ENCODE results near the gene SPOCK3.

Gene SPOCK3

GRCh38 chr4:167171928-167172327, 62.4 kb downstream of the SPOCK3 start:
- FAIRE-seq = no peak

DNA sequence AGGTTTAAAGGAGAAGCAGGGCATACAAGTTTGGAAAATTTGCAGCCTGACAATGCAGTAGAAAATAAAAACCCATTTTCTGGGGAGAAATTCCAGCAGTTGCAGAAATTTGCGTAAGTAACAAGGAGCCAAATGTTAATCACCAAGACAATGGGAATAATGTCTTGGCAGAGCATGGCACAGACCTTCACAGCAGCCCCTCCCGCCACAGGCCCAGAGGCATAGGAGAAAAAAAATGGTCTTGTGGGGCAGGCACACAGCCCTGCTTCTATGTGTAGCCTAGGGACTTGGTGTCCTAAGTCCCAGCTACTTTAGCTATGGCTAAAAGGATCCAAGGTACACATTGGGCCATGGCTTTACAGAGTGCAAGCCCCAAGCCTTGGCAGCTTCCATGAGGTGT, 65.7 kb downstream of the SPOCK3 start:
- no peak for FAIRE-seq

- no peak for FAIRE-seq
Measured at GRCh38 chr4:167150587-167150986, 83.7 kb downstream of the SPOCK3 start.

DNA sequence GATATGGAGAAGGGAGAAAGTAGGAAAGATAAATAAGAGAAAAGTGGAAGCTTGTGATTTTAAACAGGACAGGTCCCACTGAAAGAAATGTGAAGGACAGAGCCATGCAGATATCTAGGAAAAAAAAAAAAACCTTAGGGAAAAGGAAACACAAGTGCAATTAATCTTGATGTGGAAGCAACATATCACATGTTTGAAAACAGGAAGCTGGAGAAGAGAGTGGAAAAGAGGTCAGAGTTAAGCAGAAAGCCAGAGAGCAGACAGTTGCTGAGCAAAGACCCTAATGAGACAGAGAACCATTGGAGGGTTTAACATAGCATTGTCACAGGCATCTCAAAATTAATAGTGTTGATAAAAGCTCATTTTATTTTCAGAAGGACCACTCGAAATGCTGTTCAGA, 89.7 kb downstream of the SPOCK3 start:
- no peak for FAIRE-seq

- FAIRE-seq = no peak
Measured at GRCh38 chr4:167143018-167143417, 91.3 kb downstream of the SPOCK3 start.

- FAIRE-seq = no peak
Measured at GRCh38 chr4:167136270-167136669, 98.0 kb downstream of the SPOCK3 start.

GRCh38 chr4:167129146-167129545, 105.1 kb downstream of the SPOCK3 start:
- no peak for FAIRE-seq

DNA sequence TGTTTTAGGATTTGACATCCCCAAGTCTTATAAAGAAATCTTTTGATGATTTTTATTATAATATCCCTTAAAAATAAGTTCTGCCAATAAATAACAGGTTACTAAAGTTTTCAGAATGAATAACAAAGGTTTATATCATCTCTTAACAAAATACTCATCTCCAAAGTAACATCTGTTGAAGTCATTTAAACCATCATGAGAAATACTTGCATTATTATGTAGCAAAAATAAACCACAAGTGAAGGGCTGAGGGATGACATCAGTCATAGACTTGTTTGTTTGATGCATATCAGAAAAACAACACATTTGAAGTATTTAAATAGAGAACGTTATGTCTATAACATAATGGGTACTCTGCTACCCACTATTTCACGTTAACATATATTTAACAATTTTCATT, 114.9 kb downstream of the SPOCK3 start:
- FAIRE-seq = no peak

DNA sequence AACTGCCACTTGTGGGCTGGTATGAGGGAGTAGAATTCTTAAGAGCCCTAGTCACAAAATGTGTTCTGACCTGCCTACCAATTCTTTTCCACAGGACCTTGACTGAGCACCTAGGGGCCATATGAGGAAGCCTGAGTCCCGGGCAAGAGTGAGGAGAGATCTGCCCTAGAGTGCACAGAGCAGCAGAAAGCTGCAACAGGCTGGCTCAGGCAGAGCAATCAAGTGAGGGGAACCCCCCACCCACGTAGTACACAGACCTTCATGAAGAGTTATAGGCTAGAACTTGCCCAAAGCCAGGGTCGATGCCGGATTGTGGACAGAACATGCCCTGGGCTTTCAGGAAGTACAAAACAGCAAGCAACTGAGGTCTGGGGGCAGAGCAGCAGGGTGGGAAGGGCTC, 117.0 kb downstream of the SPOCK3 start:
- FAIRE-seq = no peak

- no peak for FAIRE-seq
Measured at GRCh38 chr4:167114416-167114971, 119.8 kb downstream of the SPOCK3 start.

- FAIRE-seq = no peak
Measured at GRCh38 chr4:167111622-167112021, 122.7 kb downstream of the SPOCK3 start.

DNA sequence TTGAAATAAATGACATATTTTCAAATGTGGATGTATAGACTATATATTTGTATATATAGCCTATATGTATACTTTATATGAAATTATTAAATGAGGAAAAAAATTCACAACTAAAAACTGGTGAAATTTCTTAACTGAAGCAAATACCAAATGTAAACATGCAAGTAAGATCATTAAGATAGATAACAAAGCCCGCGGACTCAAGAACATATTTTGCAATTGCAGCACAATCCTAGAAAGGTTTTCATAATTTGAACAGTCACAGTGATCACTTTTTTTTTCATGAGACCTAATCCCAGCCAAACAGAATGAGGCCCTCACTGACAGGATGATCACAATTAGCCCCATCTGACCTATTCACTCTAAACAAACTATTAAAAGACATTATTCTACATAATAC, 123.2 kb downstream of the SPOCK3 start:
- FAIRE-seq = no peak

GRCh38 chr4:167109859-167110258, 124.4 kb downstream of the SPOCK3 start:
- no peak for FAIRE-seq

- FAIRE-seq = no peak
Measured at GRCh38 chr4:167105857-167106256, 128.4 kb downstream of the SPOCK3 start.

- FAIRE-seq = no peak
Measured at GRCh38 chr4:167102475-167102874, 131.8 kb downstream of the SPOCK3 start.

GRCh38 chr4:167101035-167101434, 133.3 kb downstream of the SPOCK3 start:
- FAIRE-seq = no peak

GRCh38 chr4:167100120-167100519, 134.2 kb downstream of the SPOCK3 start:
- FAIRE-seq = no peak

DNA sequence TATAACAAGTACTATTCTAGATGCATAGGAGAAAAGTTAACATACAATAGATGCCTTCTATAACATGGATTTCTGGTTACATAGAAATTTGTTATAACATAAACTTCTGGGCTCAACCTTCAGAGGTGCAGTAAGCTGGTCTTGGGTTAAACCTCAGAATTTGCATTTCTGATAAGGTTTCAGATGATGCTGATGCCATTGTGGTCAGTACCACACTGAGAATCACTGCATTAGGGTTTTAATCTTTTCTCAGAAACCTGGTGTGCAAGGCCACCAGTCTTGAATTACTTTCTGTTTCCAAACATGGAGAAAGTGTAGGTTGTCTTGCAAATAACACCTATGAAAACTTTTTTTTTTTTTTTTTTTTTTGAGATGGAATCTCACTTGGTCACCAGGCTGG, 146.2 kb downstream of the SPOCK3 start:
- no peak for FAIRE-seq

GRCh38 chr4:167084321-167084720, 150.0 kb downstream of the SPOCK3 start:
- FAIRE-seq = no peak

DNA sequence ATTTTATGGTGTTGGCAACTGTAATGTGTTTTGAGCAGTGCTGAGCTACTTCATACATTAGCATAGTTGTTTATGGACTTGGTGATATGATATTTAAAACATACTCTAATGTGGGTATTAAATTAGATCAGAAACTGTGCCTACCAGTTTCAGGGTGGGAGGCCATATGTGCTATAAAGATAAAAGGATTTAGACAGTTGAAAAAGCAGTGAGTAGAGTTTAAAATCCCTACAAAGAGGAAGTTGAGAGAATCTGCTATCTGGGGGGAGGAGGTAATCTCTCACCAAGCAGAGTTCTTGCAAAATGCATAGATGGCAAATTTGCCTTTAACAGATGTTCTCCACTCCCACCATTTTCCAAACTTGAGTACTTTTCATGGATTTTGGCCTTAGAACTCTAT, 154.5 kb downstream of the SPOCK3 start:
- no peak for FAIRE-seq

GRCh38 chr4:167052631-167053091, 181.6 kb downstream of the SPOCK3 start:
- FAIRE-seq = no peak

DNA sequence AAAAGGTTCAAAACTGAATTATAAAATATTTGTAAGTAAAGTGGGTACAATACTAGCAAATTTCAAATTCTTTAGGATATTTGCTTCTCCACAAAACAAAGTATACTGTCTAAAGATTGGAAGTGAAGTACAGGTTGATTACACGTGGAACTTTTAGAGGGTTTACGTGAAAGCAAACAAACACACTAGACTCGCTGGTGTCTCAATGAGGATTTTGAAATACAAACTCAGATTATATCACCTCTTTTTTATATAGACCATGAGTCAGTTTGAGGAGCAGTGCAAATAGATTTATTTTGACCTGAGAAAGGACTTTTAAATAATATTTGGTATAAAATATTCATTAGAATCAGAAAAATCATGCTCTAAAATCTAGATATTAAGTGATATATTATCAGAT, 185.0 kb downstream of the SPOCK3 start:
- FAIRE-seq = no peak

DNA sequence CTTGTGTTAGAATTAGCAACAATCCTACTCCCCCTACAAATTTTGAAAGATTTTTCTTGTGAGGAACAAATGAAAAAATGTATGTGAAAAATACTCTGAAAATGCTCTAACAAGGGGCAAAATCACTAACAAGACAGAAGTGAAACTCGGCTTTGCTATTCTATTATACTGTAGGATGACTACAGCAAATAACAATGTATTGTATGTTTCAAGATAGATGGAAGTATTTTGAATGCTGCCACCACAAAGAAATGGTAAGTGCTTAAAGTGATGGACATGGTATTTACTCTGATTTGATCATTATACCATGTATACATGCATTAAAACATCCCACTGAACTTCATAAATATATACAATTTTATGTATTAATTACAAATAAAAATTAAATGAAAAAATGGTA, 192.8 kb downstream of the SPOCK3 start:
- FAIRE-seq = no peak

DNA sequence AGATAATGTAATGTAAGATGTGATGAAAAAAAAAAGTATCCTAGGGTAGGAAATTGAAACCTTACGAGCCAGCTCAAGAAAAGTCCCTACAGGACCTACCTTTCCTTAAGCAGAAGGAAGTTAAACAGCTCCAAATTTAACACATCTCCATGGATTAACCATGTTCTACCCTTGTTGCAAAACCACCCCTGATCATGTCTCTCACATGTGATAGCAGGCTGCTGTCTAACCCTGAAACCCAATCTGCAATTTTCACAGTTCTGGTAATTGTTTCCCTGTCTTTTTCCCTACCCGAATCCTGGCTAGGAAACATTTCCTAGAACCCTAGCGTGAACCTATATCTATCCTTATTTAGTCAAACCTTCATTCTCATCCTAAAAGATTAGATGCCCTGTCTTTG, 198.9 kb downstream of the SPOCK3 start:
- FAIRE-seq = no peak

- no peak for FAIRE-seq
Measured at GRCh38 chr4:167034983-167035382, 199.3 kb downstream of the SPOCK3 start.

- FAIRE-seq = no peak
Measured at GRCh38 chr4:167032871-167033270, 201.4 kb downstream of the SPOCK3 start.
